Activated CD4-positive, alpha-beta T cell treated with anti-CD3 and anti-CD28 coated beads for 1 hour (primary cell): ENCODE results near the gene SPATC1L.

Experiments
- DNase-seq: peaks from one replicate; pipeline ENCODE4 v3.0.0-alpha.2; 2020

SPATC1L gene

DNA sequence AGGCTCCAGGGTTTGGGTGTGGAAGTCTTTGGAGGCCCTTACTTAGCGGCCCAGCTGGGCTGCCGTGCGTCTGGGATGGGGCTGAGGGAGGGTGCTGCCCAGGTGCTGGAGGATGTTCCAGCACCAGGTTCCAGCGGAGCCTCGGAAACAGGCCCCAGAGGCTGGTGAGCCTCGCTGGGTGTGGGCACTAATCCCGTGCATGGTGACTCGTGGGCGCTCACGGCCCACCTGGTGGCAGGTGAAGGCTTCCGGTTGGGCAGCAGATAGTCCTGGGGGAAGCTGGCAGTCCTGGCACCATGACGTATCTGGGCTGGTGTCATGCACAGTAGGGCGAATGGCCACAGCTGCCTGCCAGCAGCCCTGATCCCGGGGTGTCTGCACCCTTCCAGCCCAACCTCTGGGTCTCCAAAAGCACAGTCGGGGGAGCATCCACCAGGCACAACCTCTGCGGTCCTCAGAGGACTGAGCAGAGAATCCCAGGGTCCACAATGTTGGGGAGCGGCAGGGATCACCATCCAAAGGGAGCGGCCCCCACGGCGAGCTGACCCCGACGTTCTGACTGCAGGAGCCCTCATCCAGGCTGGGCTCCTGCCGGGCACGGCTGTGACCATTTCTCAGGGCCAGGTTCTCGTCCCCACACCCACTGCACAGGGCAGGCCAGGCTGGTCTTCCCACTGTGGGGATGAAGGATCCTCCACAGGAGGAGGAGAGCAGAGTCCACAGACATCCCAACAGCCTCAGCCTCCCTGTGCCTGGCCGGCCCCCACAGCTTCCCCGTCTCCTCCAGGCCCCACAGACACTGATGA is 54.2 kb downstream of the SPATC1L start:
- DNase-seq, result no peak

DNA sequence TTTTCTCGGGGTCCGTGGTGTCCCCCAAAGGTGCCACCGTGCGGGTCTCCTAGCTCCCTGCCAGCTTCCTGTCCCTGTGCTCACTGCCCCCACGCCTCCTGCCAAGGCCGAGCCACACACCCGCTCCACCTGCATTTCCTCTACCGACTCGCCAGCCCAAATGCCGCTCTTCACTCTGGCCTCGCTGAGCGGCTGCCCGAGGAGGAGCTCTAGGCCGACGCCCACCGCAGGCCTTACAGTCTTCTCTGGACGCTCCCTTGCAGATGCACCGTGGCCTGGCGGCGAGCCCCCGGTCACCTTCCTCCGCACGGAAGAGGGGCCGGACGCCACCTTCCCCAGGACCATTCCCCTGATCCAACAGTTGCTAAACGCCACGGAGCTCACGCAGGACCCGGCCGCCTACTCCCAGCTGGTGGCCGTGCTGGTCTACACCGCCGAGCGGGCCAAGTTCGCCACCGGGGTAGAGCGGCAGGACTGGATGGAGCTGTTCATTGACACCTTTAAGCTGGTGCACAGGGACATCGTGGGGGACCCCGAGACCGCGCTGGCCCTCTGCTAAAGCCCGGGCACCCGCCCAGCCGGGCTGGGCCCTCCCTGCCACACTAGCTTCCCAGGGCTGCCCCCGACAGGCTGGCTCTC is 55.2 kb downstream of the SPATC1L start:
- no peak for DNase-seq

DNA sequence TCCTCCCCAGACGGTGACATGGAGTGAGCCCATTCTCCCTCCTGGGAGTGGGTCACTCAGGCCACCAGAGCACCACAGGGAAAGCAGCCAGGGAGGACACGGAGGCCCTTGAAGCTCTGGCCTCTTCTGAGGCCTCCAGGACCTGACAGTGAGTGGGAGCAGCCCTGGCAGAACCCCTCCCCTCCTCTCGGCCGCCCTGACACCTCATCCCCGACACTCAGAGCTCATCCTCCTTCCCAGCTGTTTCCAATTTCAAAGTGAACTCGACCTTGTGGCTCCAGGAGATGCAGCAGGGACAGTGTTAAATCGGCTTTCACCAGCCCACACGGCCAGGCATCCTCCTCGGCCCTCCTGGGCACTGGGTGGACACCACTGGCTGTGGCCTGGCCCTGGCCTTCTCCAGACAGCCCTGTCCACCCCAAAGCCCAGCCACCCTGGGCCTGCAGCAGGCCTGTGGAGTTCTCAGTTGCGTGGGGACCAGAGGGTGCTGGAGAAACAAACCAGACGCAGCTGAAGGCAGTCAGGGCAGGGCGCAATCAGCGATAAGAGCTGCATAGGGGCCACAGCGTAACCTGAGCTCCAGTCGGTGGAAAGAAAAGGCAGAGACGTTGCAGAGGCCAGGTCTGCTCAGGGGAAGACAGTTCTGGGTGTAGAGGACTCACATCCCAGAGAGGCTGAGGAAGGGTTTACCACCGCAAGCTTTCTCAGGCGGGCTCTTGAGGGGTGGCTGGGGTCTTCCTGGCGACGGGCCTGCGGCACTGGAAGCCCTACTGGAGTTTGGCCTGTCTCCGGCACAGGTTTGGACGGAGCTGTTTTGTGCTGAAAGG is 55.9 kb downstream of the SPATC1L start:
- DNase-seq, result no peak

DNA sequence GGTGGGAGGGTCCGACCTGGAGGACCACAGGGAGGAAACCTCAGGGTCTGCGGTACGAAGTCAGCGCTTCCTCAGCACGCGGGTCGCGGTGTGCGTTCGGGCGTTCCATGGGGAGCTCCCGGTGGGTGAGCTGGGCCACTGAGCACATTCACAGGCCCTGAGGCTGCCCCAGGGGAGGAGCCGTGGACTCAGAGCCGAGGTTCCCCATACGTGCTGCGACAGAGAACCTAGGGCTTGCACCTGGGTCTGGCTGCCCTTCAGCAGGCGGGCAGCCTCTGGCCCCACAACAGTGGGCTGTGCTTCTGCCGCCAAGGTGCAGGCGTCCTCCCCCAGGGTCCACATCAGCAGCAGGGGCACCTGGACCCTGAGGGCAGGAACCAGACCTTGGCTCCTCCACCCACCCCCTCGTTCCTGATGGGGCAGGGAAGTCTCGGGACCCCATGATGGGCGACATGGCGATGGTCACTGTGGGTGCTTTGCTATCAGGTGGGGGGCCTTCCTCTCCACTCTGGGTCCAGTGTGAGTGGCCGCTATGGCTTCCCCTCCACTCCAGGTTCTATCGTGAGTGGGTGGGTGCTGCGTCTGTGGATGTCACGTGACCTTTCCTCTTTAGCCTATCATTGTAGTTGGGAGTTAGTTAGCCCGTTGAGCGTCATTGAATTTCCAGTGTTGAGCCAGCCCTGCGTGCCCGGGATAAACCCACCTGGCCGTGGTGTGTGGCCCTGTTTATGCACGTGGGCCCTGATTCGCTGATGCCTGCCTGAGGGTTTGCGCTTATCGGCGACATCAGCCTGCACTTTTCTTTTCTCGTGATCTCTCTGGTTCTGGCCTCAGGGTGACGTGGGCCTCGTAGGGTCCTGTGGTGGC is 56.8 kb downstream of the SPATC1L start:
- no peak for DNase-seq

DNA sequence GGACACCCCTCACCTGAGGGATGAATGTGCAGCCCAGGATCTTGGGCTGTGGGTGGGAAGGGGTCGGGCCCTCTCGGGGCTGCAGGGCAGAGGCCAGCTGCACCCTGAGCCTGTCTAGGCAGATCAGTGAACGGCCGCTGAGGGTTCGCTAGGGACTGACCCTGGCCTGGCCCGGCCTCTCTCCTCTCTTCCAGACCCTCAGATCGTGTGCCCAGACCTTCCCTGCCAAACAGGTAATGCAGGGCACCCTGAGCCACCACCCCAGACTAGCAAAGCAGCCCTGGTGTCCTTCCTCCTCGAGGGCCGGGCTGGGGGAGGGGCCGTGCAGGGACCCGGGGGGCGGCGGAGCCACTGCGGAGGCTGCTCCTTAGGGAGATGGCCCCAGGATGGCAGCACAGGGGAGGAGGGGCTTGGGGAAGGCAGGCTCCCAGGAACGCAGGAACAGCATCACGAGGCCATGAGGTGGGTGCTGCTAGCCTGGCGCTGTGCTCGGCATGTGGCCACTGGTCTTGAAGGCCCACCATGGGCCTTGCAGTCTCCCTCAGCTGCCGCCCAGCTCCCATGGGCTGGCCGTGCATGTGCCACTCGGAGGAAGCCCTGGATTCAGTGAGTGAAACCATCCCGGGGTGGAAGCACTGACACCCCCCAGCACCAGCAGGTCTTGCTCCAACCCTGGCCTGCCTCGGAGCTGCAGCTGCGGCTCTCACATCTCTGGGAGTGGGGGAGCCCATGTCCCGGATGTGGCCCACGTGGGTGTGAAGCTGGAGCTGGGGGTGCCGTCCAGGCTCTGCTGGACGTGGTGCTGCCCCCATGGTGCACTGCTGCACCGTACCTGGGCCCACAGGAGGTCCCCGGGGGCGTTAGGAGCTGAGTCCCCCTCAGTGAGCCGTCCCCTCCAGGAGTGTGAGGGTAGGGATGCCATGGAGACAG is 57.7 kb downstream of the SPATC1L start:
- no peak for DNase-seq

DNA sequence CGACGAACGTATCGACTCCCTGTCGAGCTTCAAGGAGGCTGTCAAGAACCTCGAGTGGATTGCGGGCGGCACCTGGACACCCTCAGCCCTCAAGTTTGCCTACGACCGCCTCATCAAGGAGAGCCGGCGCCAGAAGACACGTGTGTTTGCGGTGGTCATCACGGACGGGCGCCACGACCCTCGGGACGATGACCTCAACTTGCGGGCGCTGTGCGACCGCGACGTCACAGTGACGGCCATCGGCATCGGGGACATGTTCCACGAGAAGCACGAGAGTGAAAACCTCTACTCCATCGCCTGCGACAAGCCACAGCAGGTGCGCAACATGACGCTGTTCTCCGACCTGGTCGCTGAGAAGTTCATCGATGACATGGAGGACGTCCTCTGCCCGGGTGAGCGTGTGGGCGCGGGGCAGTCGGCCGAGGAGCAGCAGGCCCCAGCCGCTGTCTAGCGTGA is 58.4 kb downstream of the SPATC1L start:
- no peak for DNase-seq

DNA sequence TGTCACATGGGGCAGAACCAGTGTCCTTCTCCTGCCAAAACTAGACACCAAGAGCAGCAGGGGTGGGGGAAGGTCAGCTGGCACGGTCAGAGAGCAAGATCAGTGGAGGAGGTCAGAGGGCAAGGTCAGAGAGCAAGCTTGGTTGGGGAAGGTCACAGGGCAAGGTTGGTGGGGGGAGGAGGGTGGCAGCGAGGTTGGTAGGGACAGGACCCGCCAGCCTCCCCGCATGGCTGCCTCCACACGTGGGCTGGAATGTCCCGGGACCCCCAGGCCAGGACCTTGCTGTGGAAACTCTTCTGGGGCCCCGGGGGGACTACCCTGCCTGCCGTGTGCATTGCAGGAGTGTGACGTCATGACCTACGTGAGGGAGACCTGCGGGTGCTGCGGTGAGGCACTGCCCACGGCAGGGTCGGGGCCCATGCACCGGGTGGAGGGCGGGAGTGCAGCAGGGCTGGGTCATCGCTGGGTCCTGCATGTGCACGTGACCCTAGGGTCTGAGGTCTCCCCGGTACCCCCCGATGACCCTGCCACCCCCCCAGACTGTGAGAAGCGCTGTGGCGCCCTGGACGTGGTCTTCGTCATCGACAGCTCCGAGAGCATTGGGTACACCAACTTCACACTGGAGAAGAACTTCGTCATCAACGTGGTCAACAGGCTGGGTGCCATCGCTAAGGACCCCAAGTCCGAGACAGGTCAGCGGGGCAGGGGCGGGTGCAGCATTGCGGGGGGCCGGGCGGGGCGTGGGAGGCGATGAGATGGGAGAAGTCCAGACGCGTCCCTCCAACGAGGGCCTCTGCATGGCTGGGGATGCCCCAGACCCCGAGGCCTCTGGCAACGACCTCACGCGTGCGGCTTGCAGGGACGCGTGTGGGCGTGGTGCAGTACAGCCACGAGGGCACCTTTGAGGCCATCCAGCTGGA is 59.1 kb downstream of the SPATC1L start:
- DNase-seq, result no peak

DNA sequence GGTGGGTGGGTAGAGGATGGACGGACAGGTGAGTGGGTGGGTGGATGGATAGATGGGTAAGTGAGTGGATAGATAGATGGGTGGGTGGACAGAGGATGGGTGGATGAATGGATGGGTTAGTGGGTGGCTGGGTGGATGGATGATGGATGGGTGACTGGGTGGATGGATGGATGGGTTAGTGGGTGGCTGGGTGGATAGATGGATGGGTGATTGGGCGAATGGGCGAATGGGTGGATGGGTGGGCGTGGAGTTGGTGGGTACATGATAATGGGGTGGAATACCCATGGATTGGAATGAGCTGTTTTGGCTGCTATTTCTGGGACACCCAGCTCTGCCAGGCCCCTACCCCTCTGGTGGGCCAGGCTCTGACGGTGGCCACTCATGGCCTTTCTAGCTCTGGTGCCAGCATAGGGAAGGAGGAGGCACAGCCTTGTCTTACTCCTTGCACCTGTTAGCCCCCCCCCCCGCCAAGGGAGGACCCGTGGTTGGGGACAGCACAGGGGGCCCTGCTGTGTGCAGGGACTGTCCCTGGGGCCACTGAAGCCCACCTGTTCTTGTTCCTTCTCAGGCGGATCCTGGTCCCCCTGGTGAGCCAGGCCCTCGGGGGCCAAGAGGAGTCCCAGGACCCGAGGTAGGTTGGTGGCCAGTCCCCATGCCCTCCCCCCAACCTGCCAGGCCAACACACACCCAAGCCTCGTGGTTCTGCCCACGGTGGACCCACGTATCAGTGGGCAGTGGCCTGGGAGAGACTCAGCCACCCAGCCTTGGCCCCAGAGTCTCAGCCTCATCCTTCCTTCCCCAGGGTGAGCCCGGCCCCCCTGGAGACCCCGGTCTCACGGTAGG is 60.0 kb downstream of the SPATC1L start:
- DNase-seq, result no peak

DNA sequence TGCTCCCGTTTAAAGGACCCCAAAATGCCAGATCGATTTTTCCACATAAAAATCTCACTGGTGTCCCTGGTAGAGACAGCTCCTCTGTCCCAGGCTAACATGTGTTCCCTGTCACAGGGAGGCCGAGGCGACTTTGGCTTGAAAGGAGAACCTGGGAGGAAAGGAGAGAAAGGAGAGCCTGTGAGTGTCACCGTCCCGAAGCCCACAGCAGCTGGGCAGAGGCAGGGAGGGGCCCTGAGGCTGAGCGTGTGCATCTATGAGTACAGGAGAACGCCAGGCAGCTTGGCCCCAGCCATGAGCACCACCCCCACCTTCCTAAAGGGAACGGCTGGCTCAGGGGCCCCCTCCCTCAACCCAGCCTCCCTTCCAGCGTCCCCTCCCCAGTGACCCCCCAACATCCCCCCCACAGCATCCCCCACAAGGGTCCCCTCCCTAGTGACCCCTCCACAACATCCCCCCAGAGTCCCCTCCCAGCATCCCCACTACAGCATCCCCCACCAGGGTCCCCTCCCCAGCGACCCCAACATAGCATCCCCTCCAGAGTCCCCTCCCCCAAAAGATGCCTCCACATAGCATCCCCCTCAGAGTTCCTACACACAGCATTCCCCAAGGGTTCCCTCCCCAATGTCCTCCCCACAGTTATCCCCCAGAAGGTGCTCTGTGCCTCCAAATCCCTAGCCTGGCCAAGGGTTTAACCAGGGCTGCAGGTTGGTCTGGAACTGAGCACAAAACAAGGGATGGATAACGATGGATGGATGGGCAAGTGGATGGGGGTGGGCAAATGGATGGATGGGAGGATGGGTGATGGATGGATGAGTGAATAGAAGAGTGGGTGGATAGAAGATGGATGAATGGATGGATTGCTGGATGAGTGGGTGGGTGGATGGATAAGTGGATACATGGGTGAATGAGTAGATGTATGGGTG is 61.2 kb downstream of the SPATC1L start:
- no peak for DNase-seq

DNA sequence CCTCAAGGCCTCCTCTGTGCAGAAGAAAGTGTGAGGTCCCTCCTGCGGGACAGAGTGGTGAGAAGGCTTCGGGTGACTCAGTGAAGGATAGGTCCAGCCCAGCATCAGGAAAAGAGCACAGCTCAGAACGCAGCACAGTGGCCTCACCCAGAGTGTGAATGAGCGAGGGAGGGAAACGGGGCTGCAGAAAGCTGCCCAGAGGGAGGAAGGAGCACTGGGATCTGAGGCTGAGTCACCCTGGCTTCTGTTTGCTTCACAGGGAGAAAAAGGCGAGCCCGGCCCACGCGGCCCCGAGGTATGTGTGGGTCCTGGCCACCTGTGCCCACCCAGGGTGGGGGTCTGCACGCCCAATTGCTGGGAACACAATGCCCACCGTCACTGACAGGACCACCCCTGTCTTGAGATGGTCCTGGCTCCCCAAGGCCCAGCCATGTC is 62.0 kb downstream of the SPATC1L start:
- DNase-seq, result no peak

DNA sequence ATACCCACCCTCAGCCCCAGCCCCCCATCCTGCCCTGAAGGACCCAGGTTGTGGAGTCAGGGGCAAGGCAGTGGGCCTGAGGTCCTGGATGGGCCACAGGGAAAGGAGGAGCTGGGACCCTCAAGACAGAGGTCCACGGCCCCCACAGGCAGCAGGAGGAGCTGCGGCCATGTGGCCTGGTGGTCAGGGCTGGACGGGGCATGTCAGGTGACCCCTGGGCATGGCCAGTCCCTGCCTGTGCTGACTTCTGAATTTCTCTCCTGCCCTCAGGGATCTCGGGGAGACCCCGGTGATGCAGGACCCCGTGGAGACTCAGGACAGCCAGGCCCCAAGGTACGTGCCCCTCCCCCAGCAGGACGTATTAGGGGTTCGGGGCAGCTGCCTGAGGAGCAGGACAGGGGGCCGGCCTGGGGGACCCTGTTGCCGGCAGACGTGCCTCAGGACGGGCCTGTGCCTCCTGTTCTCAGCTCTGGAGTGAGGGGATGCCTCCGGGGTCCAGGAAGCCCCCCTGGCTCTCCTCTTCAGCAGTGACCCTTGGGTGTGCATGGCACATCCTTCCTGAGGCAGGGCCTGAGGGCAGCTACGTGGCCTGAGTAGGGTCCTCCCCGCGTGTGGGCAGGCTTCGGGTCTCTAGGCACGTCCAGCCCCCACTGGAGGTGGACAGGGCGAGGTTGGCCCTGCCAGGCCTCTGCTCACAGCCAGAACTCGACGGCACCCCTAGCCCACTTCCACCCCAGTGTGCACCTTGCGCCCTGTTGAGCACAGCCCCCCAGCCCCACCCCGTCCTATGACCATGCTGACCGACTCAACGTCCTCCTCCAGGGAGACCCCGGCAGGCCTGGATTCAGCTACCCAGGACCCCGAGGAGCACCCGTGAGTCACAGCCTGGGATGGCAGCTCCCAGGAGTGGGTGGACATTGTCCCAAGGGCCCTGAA is 62.7 kb downstream of the SPATC1L start:
- DNase-seq, result no peak

DNA sequence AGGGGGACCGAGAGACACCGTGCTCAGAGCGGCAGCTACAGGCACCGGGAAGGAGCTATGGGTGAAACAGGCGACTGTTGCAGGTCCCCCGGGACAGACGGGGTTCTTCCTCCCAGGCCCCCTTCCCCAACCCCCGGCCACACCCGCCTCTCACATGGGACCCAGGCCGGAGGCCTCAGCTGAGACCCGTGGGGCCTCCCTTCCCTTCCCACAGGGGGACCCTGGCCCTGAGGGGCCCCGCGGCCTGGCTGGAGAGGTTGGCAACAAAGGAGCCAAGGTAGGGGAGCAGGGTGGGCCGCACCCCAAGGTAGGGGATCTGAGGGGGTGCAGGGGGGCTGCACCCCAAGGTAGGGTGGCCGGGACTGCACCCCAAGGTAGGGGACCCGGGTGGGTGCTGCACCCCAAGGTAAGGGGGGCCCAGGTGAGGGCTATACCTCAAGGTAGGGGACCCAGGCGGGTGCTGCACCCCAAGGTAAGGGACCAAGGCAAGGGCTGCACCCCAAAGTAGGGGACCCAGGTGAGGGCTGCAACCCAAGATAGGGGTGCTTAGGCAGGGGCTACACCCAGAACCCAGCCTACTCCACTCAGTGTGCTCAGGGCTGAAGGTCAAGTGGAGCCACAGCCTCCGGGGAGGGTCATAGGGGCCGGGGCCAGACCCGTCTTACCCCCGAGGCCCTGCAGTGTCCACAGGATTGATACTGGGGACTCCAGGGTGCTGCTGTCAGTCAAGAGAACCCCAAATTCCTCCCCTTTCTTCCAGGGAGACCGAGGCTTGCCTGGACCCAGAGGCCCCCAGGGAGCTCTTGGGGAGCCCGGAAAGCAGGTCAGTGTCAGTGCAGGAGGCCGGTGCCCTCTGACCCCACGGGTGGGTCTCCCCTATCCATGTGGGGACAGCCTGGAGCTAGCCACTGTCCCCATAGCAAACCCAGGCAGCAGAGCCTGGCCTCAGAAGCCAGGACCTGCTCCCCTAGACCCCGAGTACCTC is 63.7 kb downstream of the SPATC1L start:
- no peak for DNase-seq

DNA sequence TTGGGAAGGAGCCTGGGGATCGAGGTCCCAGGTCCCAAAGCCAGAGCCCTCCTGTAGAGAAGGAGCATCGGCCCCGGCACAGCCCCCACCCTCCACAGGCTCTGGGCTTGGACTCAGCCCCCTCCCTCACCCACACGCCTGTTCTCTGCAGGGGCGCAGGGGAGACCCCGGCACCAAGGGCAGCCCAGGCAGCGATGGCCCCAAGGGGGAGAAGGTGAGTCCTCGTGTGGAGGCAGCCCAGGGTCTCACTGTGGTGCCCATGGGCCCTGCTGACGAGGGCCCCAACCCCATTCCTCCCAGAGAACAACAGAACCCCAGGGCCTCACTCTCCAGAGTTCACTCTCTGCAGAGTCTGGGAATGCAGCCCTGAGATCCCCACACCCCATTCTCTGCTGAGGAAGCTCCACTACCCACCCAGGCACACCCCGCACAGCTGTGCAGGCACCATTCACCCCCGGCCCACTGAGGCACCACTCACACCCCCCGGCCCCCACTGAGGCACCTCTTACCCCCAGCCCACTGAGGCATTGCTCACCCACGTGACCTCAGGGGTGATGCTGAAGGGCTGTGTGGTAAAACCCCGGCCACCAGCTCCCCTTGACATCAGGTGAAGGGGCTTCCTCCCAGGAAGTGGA is 64.5 kb downstream of the SPATC1L start:
- no peak for DNase-seq

DNA sequence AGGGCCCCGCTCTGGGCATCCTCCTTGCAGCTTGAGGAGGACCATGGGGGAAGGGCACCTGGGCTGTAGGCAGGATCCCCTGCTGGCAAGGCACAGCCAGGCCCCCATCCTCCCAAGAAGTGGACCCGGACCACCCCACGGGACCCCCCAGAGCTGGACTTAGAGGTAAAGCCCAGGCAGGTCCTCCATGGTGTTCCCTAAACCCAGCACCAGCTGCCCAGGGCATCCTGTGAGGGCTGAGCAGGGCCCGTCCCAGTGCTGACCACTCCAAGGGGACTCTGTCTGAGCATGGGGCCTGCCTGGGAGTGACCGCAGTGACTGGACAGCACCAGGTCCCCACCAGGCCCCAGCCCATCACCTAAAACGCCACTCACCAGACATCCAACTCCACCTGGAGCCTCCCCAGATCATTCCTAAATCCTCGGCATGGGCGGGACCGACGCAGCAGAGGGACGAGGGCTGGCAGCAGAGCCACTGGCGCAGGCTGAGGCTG is 65.1 kb downstream of the SPATC1L start:
- no peak for DNase-seq
